K562 (cell line): ENCODE results near the gene ENOSF1. TPM values are rescaled to one million over a fixed set of nuclear protein-coding genes. Genes with fewer than 3 reads are reported as not detected.
A peak's percentile ranks its signal among the peaks of the same experiment; 100 is the strongest.

Experiments
- ADNP ChIP-seq: fragments of 200-800 bp; sonication (Bioruptor generic); IDR thresholded peaks from 2 replicates; pipeline ENCODE4 v1.6.1; 2016; ENCODE audit warnings: missing genetic modification characterization, missing compliant biosample characterization
- C11orf30 ChIP-seq: fragments of 450-650 bp; IDR thresholded peaks from 2 replicates; pipeline ENCODE4 v1.6.1; 2016; ENCODE audit warnings: low read depth, mild to moderate bottlenecking
- CBX8 ChIP-seq: fragments of 200-600 bp; sonication (generic); IDR thresholded peaks from 2 replicates; pipeline ENCODE4 v1.6.1; 2012; ENCODE audit warnings: borderline replicate concordance, mixed run types, low read depth, mild to moderate bottlenecking, moderate library complexity, mixed read lengths, low read length, control low read depth, inconsistent platforms; ENCODE audit not compliant: poor library complexity, severe bottlenecking; ENCODE audit errors: extremely low read depth
- CREB1 ChIP-seq, 2 experiments: sonication (generic) in 1 of 2; formaldehyde crosslinking in 1 of 2; IDR thresholded peaks; 2 replicates each; pipeline versions ENCODE4 v1.6.1 to v1.8.0; 2012 to 2022; ENCODE audit warnings: inconsistent platforms in 1 of 2, mild to moderate bottlenecking in 1 of 2, missing genetic modification reagents in 1 of 2, moderate library complexity in 1 of 2
- ETV6 ChIP-seq, 3 experiments: fragments of 150-350 bp in 1 of 3; sonication (generic) in 1 of 3; formaldehyde crosslinking in 1 of 3; IDR thresholded peaks; 2 replicates each; pipeline versions ENCODE4 v1.6.1 to v1.8.0; 2014 to 2022; ENCODE audit warnings: borderline replicate concordance in 2 of 3, low read depth in 2 of 3, antibody characterized with exemption in 1 of 3, low read length in 1 of 3, mild to moderate bottlenecking in 1 of 3, missing genetic modification reagents in 1 of 3
- FIP1L1 ChIP-seq: fragments of 200-400 bp; formaldehyde crosslinking; IDR thresholded peaks from 2 replicates; pipeline ENCODE4 v1.6.1; 2018; ENCODE audit warnings: mild to moderate bottlenecking, low read depth, low read length; ENCODE audit not compliant: poor library complexity, severe bottlenecking
- GTF2A2 ChIP-seq: IDR thresholded peaks from 2 replicates; pipeline ENCODE4 v1.6.1; 2016; ENCODE audit warnings: mild to moderate bottlenecking, missing genetic modification characterization, missing compliant biosample characterization
- HDGF ChIP-seq: fragments of 450-650 bp; IDR thresholded peaks from 2 replicates; pipeline ENCODE4 v1.6.1; 2016
- KAT7 ChIP-seq: sonication (generic); formaldehyde crosslinking; IDR thresholded peaks from 2 replicates; pipeline ENCODE4 v1.8.0; 2022; ENCODE audit warnings: missing genetic modification reagents, mild to moderate bottlenecking, borderline replicate concordance
- KDM1A ChIP-seq, 2 experiments: fragments of 450-650 bp; IDR thresholded peaks; 2 replicates each; pipeline ENCODE4 v1.6.1; 2016; ENCODE audit warnings: mild to moderate bottlenecking in 2 of 2
- KLF16 ChIP-seq: IDR thresholded peaks from 2 replicates; pipeline ENCODE4 v1.6.1; 2016; ENCODE audit warnings: antibody characterized with exemption
- SIX5 ChIP-seq, 2 experiments: IDR thresholded peaks; 2 replicates each; pipeline ENCODE4 v1.6.1; 2011; ENCODE audit warnings: low read length in 2 of 2, borderline replicate concordance in 1 of 2, low read depth in 1 of 2, mild to moderate bottlenecking in 1 of 2, moderate library complexity in 1 of 2; ENCODE audit not compliant: insufficient read depth in 1 of 2
- TAL1 ChIP-seq: fragments of 450-650 bp; IDR thresholded peaks from 2 replicates; pipeline ENCODE4 v1.6.1; 2016; ENCODE audit warnings: mild to moderate bottlenecking
- TCF7L2 ChIP-seq: fragments of 150-350 bp; IDR thresholded peaks from 2 replicates; pipeline ENCODE4 v1.6.1; 2016; ENCODE audit warnings: low read depth, mild to moderate bottlenecking, low read length, moderate library complexity
- TRIM28 ChIP-seq: fragments of 450-650 bp; IDR thresholded peaks from 2 replicates; pipeline ENCODE4 v1.6.1; 2017
- ZKSCAN1 ChIP-seq: fragments of 150-350 bp; IDR thresholded peaks from 2 replicates; pipeline ENCODE4 v1.6.1; 2016; ENCODE audit warnings: low read depth, low read length
- ZNF12 ChIP-seq: sonication (generic); formaldehyde crosslinking; IDR thresholded peaks from 2 replicates; pipeline ENCODE4 v1.4.0; 2020; ENCODE audit warnings: mild to moderate bottlenecking, missing genetic modification reagents
- ZNF174 ChIP-seq: fragments of 250-450 bp; sonication (Bioruptor Pico); IDR thresholded peaks from 2 replicates; pipeline ENCODE4 v1.4.0; 2020; ENCODE audit warnings: mild to moderate bottlenecking
- ZNF3 ChIP-seq: fragments of 250-450 bp; sonication (Bioruptor Pico); IDR thresholded peaks from 2 replicates; pipeline ENCODE4 v1.5.0; 2021; ENCODE audit warnings: mild to moderate bottlenecking, moderate library complexity
- ZNF589 ChIP-seq: fragments of 200-800 bp; sonication (Bioruptor generic); IDR thresholded peaks from 2 replicates; pipeline ENCODE4 v1.6.1; 2016; ENCODE audit warnings: low read depth, missing genetic modification characterization, missing compliant biosample characterization
- polyA plus RNA-seq, 8 experiments: library from polyadenylated mRNA; depleted of rRNA in 4 of 8; stranded (reverse) in 5 of 8; unstranded in 3 of 8; fragments of >200 nt; fragmentation: Nextera tagmentation in 2 of 8; fragmentation: Illumina TruSeq in 1 of 8; extraction: Ambion mirVana in 2 of 8; extraction: Trizol in 1 of 8; gene quantifications; 2 replicates each; pipeline versions ENCODE4 v1.2.1 to v1.2.3, GENCODE V29; 2011 to 2014; ENCODE audit warnings: inconsistent platforms in 1 of 8, missing spikeins in 1 of 8
- total RNA-seq, 7 experiments: library from RNA; depleted of rRNA in 6 of 7; stranded (reverse); fragments of >200 nt in 6 of 7; fragmentation: Illumina TruSeq in 2 of 7; extraction: Trizol in 2 of 7; gene quantifications; 2 replicates each; pipeline versions ENCODE4 v1.2.1 to v1.2.3, GENCODE V29; 2011 to 2021; ENCODE audit warnings: low replicate concordance in 1 of 7
- TF ChIP-seq, protein P1 (sequence below): IDR thresholded peaks from 2 replicates; pipeline ENCODE4 v1.6.1; 2012; ENCODE audit warnings: low read depth, low read length, improper control_type of control experiment, borderline replicate concordance
- TF ChIP-seq, protein P2 (sequence below): sonication (generic); formaldehyde crosslinking; IDR thresholded peaks from 2 replicates; pipeline ENCODE4 v1.8.1; 2023; ENCODE audit warnings: missing genetic modification reagents, mild to moderate bottlenecking, borderline replicate concordance

The ENOSF1 gene
- total and polyA plus RNA-seq, 9 of the 15 experiments (the other 6 are each of a cell fraction or from before 2014, with no cell fraction given), result 15.5 to 66.4 (median 46.5) TPM

DNA sequence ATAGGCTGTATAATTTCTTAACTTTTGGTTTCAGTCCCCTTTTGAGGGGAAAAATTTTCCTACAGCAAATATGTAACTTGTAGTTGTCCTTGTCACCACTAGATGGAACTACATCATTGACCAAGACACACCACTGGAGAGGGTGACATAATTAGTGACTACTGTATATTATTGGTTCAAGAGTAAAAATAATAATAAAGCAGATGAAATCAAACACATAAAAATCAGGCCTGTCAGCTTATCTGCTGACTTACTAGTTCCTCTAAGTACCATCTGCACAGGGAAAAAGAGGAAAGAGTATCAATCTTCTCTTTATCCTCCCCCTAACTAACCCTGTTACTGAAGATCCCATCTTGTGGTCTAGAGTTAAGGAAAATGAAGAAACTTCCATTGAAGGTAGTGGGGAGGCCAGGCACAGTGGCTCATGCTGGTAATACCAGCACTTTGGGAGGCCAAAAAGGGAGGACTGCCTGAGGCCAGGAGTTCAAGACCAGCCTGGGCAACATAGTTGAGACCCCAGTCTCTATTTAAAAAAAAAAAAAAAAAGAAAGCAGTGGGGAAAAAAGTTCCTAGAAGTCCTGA is 29.6 kb upstream of the ENOSF1 start (continued):
- TF ChIP-seq ZNF12, result no peak
- TF ChIP-seq TCF7L2, result no peak
- peak; percentile 85 for TF ChIP-seq ADNP (tag)
- TF ChIP-seq, protein P1, sequence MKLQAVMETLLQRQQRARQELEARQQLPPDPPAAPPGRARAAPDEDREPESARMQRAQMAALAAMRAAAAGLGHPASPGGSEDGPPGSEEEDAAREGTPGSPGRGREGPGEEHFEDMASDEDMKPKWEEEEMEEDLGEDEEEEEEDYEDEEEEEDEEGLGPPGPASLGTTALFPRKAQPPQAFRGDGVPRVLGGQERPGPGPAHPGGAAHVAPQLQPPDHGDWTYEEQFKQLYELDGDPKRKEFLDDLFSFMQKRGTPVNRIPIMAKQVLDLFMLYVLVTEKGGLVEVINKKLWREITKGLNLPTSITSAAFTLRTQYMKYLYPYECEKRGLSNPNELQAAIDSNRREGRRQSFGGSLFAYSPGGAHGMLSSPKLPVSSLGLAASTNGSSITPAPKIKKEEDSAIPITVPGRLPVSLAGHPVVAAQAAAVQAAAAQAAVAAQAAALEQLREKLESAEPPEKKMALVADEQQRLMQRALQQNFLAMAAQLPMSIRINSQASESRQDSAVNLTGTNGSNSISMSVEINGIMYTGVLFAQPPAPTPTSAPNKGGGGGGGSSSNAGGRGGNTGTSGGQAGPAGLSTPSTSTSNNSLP, result 0 out of 2 replicates have a peak, but pooled peaks have one; percentile 61
- no peak for TF ChIP-seq SIX5 (IDR thresholded peaks at IDR 0.05; ENCODE audit: borderline replicate concordance in 1 of 2, insufficient read depth in 1 of 2, low read depth in 1 of 2, low read length in 2 of 2)
- TF ChIP-seq KDM1A (IDR thresholded peaks at IDR 0.05), result peak in 1 of 2 experiments; percentile 27; a peak in 1 of 4 replicates
- no peak for TF ChIP-seq HDGF
- no peak for TF ChIP-seq TRIM28
- no peak for TF ChIP-seq KLF16
- no peak for TF ChIP-seq CBX8
- no peak for TF ChIP-seq ZNF174 (CRISPR knock-in tag)
- TF ChIP-seq ZNF589 (CRISPR knock-in tag), result no peak
- peak; percentile 20; the same call in 1 of the 2 replicates for TF ChIP-seq KAT7 (CRISPR knock-in tag)
- peak; percentile 16; the same call in 1 of the 2 replicates for TF ChIP-seq TAL1
- no peak for TF ChIP-seq ZNF3
- no peak for TF ChIP-seq ZKSCAN1
- TF ChIP-seq CREB1 (IDR thresholded peaks at IDR 0.05), result no peak
- TF ChIP-seq CREB1 (CRISPR knock-in tag; IDR thresholded peaks at IDR 0.05), result peak; percentile 43; the same call in 1 of the 2 replicates
- TF ChIP-seq FIP1L1, result no peak
- TF ChIP-seq C11orf30, result no peak
- TF ChIP-seq GTF2A2 (tag), result no peak
- TF ChIP-seq, protein P2, sequence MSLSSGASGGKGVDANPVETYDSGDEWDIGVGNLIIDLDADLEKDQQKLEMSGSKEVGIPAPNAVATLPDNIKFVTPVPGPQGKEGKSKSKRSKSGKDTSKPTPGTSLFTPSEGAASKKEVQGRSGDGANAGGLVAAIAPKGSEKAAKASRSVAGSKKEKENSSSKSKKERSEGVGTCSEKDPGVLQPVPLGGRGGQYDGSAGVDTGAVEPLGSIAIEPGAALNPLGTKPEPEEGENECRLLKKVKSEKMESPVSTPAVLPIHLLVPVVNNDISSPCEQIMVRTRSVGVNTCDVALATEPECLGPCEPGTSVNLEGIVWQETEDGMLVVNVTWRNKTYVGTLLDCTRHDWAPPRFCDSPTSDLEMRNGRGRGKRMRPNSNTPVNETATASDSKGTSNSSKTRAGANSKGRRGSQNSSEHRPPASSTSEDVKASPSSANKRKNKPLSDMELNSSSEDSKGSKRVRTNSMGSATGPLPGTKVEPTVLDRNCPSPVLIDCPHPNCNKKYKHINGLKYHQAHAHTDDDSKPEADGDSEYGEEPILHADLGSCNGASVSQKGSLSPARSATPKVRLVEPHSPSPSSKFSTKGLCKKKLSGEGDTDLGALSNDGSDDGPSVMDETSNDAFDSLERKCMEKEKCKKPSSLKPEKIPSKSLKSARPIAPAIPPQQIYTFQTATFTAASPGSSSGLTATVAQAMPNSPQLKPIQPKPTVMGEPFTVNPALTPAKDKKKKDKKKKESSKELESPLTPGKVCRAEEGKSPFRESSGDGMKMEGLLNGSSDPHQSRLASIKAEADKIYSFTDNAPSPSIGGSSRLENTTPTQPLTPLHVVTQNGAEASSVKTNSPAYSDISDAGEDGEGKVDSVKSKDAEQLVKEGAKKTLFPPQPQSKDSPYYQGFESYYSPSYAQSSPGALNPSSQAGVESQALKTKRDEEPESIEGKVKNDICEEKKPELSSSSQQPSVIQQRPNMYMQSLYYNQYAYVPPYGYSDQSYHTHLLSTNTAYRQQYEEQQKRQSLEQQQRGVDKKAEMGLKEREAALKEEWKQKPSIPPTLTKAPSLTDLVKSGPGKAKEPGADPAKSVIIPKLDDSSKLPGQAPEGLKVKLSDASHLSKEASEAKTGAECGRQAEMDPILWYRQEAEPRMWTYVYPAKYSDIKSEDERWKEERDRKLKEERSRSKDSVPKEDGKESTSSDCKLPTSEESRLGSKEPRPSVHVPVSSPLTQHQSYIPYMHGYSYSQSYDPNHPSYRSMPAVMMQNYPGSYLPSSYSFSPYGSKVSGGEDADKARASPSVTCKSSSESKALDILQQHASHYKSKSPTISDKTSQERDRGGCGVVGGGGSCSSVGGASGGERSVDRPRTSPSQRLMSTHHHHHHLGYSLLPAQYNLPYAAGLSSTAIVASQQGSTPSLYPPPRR (CRISPR knock-in tag), result no peak
- TF ChIP-seq ETV6 (IDR thresholded peaks at IDR 0.05; ENCODE audit: borderline replicate concordance in 1 of 2, low read depth in 2 of 2, low read length in 1 of 2), result peak in 1 of 2 experiments; percentile 70; a peak in 1 of 4 replicates
- TF ChIP-seq ETV6 (CRISPR knock-in tag; IDR thresholded peaks at IDR 0.05; ENCODE audit: borderline replicate concordance), result no peak
